HG03196 (cell line): ENCODE results near the gene AVL9.

Experiments
- ATAC-seq: cut with Tn5 transposase; IDR thresholded peaks from one replicate; pipeline ENCODE4 v1.9.1; 2021; ENCODE audit not compliant: unreplicated experiment

Gene AVL9

GRCh38 chr7:32533276-32534029 is 38.2 kb downstream of the AVL9 start:
- ATAC-seq: no peak

GRCh38 chr7:32535162-32535702 is 39.9 kb downstream of the AVL9 start:
- ATAC-seq: no peak

- no peak for ATAC-seq
Measured at GRCh38 chr7:32536016-32536415, 40.7 kb downstream of the AVL9 start.

GRCh38 chr7:32536585-32536984 is 41.3 kb downstream of the AVL9 start:
- no peak for ATAC-seq

- ATAC-seq: no peak
Measured at GRCh38 chr7:32537760-32538159, 42.5 kb downstream of the AVL9 start.

GRCh38 chr7:32539366-32539765 is 44.1 kb downstream of the AVL9 start:
- ATAC-seq: no peak

GRCh38 chr7:32539919-32540531 is 44.7 kb downstream of the AVL9 start:
- no peak for ATAC-seq

GRCh38 chr7:32542595-32542994 is 47.3 kb downstream of the AVL9 start:
- ATAC-seq: no peak

GRCh38 chr7:32559480-32559879 is 64.2 kb downstream of the AVL9 start:
- no peak for ATAC-seq

GRCh38 chr7:32560075-32560474 is 64.8 kb downstream of the AVL9 start:
- ATAC-seq: no peak

- ATAC-seq: no peak
Measured at GRCh38 chr7:32561613-32562012, 66.3 kb downstream of the AVL9 start.

- ATAC-seq: no peak
Measured at GRCh38 chr7:32564542-32564941, 69.3 kb downstream of the AVL9 start.

GRCh38 chr7:32569388-32570289 is 74.3 kb downstream of the AVL9 start:
- no peak for ATAC-seq

GRCh38 chr7:32573110-32573687 is 77.9 kb downstream of the AVL9 start:
- no peak for ATAC-seq

GRCh38 chr7:32574626-32575025 is 79.3 kb downstream of the AVL9 start:
- ATAC-seq: no peak

- ATAC-seq: no peak
Measured at GRCh38 chr7:32577421-32577820, 82.1 kb downstream of the AVL9 start.

GRCh38 chr7:32579776-32580175 is 84.5 kb downstream of the AVL9 start:
- ATAC-seq: no peak

- no peak for ATAC-seq
Measured at GRCh38 chr7:32580646-32581045, 85.4 kb downstream of the AVL9 start.

GRCh38 chr7:32582036-32582435 is 86.7 kb downstream of the AVL9 start:
- ATAC-seq: no peak

GRCh38 chr7:32583791-32584190 is 88.5 kb downstream of the AVL9 start:
- ATAC-seq: no peak
